Mucosa of rectum (tissue), 2 donors: ENCODE data around the gene BRINP3.

Experiments
- H3K27ac ChIP-seq, 2 donors: one replicate each; pipeline ENCODE4 v1.7.0; 2013; ENCODE audit warnings: inconsistent platforms in 2 of 2, low read depth in 2 of 2, low read length in 2 of 2
- H3K27me3 ChIP-seq, 2 donors: one replicate each; pipeline ENCODE4 v1.7.0; 2013; ENCODE audit warnings: low read length in 2 of 2; ENCODE audit not compliant: control insufficient read depth in 2 of 2, insufficient read depth in 2 of 2
- H3K36me3 ChIP-seq, 2 donors: one replicate each; pipeline ENCODE4 v1.7.0; 2013; ENCODE audit warnings: low read length in 2 of 2; ENCODE audit not compliant: control insufficient read depth in 2 of 2, insufficient read depth in 2 of 2
- H3K4me1 ChIP-seq, 2 donors: one replicate each; pipeline ENCODE4 v1.7.0; 2013; ENCODE audit warnings: low read length in 2 of 2, mild to moderate bottlenecking in 1 of 2; ENCODE audit not compliant: control insufficient read depth in 2 of 2, insufficient read depth in 2 of 2
- H3K4me3 ChIP-seq, 2 donors: one replicate each; pipeline ENCODE4 v1.7.0; 2013; ENCODE audit warnings: low read length in 2 of 2
- H3K9ac ChIP-seq, 2 donors: one replicate each; pipeline ENCODE4 v1.7.0; 2013; ENCODE audit warnings: low read length in 2 of 2, low read depth in 1 of 2, mild to moderate bottlenecking in 1 of 2
- H3K9me3 ChIP-seq, 2 donors: one replicate each; pipeline ENCODE4 v1.7.0; 2013; ENCODE audit warnings: low read length in 2 of 2; ENCODE audit not compliant: control insufficient read depth in 2 of 2
- donor health status: healthy.
- donor health status: Normal muscosa, but diverticular disease.

BRINP3 gene

DNA sequence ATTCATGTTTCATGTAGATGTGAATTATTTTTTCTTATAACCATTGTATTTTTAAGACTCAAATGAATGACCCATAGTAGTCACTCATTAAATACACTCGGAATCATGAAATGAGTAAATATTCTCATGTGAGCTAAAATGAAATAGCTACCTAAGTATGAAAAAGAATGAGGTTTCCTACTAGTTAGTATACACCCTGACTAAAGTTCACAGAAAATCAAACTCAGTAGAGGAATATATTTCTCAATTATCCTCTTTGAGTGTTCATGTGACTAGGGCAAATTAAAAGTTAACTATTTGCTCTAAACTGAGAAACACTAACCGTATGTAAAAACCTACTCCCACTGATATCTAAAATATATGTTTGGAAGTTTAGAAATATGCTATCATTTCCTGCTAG, 187.8 kb downstream of the BRINP3 start:
- no peak overlapping the region for H3K27ac ChIP-seq
- H3K4me1 ChIP-seq, result no peaks in the 10 kb centered on the region
- no peak overlapping the region for H3K9ac ChIP-seq
- H3K9me3 ChIP-seq, result no peaks in the 10 kb centered on the region
- H3K36me3 ChIP-seq, result no peaks in the 10 kb centered on the region
- H3K4me3 ChIP-seq, result no peak overlapping the region
- H3K27me3 ChIP-seq, result no peaks in the 10 kb centered on the region

DNA sequence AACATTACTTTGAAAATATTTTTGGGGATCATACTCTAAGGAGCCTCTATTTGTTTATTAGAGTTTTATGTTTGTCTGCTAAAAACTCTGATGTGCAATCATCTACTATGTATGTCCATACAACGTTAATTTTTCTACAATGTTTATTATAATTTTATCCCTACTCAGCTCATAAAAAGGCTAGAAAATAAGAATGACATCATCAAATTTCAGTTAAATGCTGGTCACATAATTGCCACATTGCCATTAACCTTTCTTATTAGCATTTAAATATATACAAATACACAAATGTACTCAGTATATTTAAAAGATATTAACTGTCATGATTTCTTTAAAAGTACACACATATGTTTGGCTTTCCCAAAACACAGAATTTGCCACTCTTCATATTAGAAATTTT, 191.6 kb downstream of the BRINP3 start:
- no peaks in the 10 kb centered on the region for H3K36me3 ChIP-seq
- H3K4me3 ChIP-seq, result no peak overlapping the region
- no peaks in the 10 kb centered on the region for H3K9me3 ChIP-seq
- H3K27ac ChIP-seq, result no peak overlapping the region
- H3K27me3 ChIP-seq, result no peaks in the 10 kb centered on the region
- H3K4me1 ChIP-seq, result no peaks in the 10 kb centered on the region
- H3K9ac ChIP-seq, result no peak overlapping the region

DNA sequence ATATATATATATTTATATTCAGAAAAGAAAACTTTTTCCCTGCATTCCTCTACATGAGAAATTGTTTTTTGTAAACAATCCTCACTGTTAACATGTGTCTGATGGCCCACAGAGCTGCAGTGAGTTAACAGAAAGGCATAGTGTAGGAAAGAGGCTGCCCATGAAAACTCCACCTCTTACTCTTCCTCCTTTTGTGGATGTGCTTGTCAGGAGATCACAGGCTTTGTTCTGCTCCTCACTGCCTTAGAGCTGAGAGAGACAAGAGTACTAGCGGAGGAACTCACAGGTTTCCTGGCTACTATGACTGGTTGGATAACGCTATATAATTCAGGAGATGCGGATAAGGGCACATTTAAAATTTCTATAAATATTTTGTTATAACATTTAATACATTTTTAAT, 200.6 kb downstream of the BRINP3 start:
- Histone ChIP-seq H3K9me3 (no peaks in the 10 kb centered on the region), H3K27me3 (no peaks in the 10 kb centered on the region), H3K36me3 (no peaks in the 10 kb centered on the region), H3K4me1 (no peaks in the 10 kb centered on the region), H3K4me3 (no peak overlapping the region), H3K9ac (no peak overlapping the region), H3K27ac (no peak overlapping the region)

DNA sequence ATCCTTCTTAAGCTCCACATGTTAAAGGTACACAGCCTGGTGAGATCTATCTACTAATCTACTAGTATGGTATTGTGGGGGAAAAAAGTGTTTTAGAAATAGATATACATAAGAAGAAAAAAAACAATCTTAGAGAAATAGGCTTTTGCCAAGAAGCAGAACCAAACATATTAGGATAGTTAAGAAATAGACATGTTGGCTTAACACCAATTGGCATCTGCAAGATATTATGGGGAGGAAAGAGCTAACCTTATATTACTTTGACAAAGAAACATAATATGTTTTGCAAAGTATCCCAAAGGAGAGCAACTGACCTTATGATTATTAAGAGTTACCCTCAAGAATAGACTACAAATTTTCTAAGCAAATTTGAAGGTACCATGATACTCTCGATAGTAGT, 202.9 kb downstream of the BRINP3 start:
- H3K9me3 ChIP-seq, result no peaks in the 10 kb centered on the region
- no peaks in the 10 kb centered on the region for H3K4me1 ChIP-seq
- no peak overlapping the region for H3K27ac ChIP-seq
- H3K27me3 ChIP-seq, result no peaks in the 10 kb centered on the region
- no peak overlapping the region for H3K4me3 ChIP-seq
- H3K9ac ChIP-seq, result no peak overlapping the region
- no peaks in the 10 kb centered on the region for H3K36me3 ChIP-seq

DNA sequence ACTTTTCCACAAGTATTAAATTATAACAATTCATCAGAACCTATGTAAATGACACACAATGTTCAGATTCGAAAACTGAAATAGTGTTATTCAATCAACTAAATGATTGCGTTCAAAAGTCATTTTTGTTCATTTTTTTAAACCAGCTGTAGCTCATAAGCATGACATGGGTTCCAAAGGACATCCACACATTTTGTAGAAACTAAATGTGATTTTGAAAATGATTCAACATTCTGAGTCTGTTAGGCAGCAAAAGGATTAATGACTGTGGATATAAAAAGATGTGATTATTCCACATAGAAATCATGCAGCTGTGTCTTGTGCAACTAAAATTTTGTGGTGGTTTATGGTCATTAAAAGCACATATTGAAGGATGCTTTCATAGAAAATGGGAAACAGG, 204.5 kb downstream of the BRINP3 start:
- no peaks in the 10 kb centered on the region for H3K9me3 ChIP-seq
- H3K27me3 ChIP-seq, result no peaks in the 10 kb centered on the region
- no peaks in the 10 kb centered on the region for H3K36me3 ChIP-seq
- H3K4me1 ChIP-seq, result no peaks in the 10 kb centered on the region
- H3K27ac ChIP-seq, result no peak overlapping the region
- H3K9ac ChIP-seq, result no peak overlapping the region
- no peak overlapping the region for H3K4me3 ChIP-seq

DNA sequence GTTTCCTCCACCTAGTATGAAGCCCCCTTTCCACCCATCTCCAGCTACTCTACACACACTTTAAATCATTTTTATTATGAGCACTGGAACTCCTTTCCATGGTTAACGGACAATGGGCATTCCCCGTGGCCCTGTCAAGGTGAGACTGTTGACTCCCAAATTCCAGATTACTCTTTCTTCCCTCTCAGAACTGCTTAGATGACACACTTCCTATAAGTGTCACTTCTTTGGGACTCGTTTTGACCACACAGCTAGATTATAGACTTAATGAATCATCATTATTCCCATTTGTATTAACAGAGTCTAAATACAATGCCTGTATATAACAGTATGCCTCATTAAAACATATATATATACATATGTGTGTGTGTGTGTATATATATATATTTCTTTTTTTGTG, 215.1 kb downstream of the BRINP3 start:
- Histone ChIP-seq H3K27ac (no peak overlapping the region), H3K4me3 (no peak overlapping the region), H3K9ac (no peak overlapping the region), H3K27me3 (no peaks in the 10 kb centered on the region), H3K9me3 (no peaks in the 10 kb centered on the region), H3K4me1 (no peaks in the 10 kb centered on the region), H3K36me3 (no peaks in the 10 kb centered on the region)

DNA sequence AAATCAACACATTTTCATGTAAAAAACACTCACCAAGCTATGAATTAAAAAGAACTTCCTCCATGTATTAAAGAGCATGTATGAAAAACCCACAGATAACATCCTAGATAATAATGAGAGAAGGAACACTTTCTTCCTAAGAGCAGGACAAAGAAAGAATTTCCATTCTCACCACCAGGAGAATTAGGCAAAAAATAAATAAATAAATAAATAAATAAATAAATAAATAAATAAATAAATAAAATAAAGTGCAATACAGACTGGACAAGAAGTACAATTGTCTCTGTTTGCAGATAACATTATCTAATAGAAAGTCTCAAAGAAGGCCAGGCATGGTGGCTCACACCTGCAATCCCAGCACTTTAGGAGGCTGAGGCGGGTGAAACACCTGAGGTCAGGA, 218.2 kb downstream of the BRINP3 start:
- H3K27me3 ChIP-seq, result no peaks in the 10 kb centered on the region
- no peaks in the 10 kb centered on the region for H3K36me3 ChIP-seq
- no peak overlapping the region for H3K4me3 ChIP-seq
- no peak overlapping the region for H3K27ac ChIP-seq
- no peak overlapping the region for H3K9ac ChIP-seq
- H3K4me1 ChIP-seq, result no peaks in the 10 kb centered on the region
- no peaks in the 10 kb centered on the region for H3K9me3 ChIP-seq

DNA sequence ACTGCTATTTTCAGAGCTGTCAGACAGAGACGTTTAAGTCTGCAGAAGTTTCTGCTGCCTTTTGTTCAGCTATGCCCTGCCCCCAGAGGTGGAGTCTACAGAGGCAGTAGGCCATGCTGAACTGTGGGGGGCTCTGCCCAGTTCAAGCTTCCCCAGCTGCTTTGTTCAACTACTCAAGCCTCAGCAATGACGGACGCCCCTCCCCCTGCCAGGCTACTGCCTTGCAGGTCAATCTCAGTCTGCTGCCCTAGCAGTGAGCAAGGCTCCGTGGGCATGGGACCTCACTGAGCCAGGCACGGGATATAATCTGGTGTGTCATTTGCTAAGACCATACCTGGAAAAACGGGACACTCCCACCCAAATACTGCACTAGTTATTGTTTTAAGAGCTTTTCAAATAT, 219.7 kb downstream of the BRINP3 start:
- no peaks in the 10 kb centered on the region for H3K27me3 ChIP-seq
- H3K27ac ChIP-seq, result no peak overlapping the region
- H3K36me3 ChIP-seq, result no peaks in the 10 kb centered on the region
- H3K9ac ChIP-seq, result no peak overlapping the region
- H3K9me3 ChIP-seq, result no peaks in the 10 kb centered on the region
- no peaks in the 10 kb centered on the region for H3K4me1 ChIP-seq
- no peak overlapping the region for H3K4me3 ChIP-seq

DNA sequence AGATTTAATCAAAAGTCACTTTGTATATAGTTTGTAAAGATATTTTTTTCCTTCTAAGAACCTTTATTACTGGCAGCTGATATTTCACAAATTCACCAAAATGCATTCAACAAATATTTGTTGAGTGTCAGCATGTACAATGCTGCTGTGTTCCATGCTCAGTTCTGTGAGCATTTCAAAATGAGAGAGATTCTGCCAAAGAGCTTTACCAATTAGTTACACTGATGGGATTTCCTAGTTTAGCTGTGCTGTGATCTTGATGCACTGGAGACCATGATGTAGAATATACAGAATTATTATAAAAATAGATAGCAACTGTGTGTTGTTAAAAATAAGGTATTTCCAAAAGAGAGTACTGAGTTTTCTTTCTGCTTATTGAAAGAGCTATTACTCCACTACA, 225.6 kb downstream of the BRINP3 start:
- no peaks in the 10 kb centered on the region for H3K9me3 ChIP-seq
- no peaks in the 10 kb centered on the region for H3K27me3 ChIP-seq
- H3K4me1 ChIP-seq, result no peaks in the 10 kb centered on the region
- no peak overlapping the region for H3K9ac ChIP-seq
- no peak overlapping the region for H3K27ac ChIP-seq
- no peak overlapping the region for H3K4me3 ChIP-seq
- no peaks in the 10 kb centered on the region for H3K36me3 ChIP-seq

DNA sequence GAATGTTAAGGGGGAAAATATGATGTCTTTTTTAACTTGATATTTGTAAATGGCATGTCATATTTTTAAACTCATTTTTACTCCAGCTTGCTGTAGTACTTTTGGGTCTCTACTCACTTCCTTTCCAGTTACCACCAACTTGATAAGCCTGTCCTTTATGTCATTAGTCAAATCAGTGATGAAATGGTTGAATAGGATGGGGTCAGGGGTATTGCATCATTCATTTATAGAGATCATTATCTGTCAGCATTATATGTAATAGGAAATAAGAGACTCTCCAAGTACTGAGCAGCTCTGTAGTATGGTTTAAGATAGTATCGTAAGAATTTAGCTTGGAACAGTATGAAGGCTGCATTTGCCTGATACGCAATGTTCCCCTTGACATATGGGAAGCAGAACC, 227.3 kb downstream of the BRINP3 start:
- no peak overlapping the region for H3K4me3 ChIP-seq
- H3K36me3 ChIP-seq, result no peaks in the 10 kb centered on the region
- no peaks in the 10 kb centered on the region for H3K9me3 ChIP-seq

DNA sequence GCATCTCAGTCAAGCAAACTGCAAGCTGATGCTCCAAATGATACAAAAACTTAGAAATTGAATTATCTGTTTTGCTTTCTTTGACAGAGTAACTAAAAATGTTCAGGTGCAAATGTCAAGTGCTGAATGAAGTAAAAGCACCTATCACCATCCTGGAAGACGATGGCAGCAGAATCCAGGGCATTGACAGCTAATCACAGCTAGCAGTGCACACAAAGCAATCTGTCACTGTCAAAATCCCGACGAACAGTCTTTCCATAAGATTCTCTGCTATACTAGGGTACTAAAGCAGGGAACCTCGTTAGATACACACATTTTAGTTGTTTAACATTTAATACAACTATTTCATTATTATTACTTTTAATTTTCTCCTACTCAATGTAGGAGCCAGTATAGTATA, 233.3 kb downstream of the BRINP3 start:
- Histone ChIP-seq H3K9me3 (no peaks in the 10 kb centered on the region), H3K36me3 (no peaks in the 10 kb centered on the region), H3K4me1 (no peaks in the 10 kb centered on the region), H3K4me3 (no peak overlapping the region), H3K27me3 (no peaks in the 10 kb centered on the region), H3K9ac (no peak overlapping the region), H3K27ac (no peak overlapping the region)

More for the DNA sequence above, 227.3 kb downstream of the BRINP3 start:
- no peak overlapping the region for H3K9ac ChIP-seq
- H3K27me3 ChIP-seq, result no peaks in the 10 kb centered on the region
- H3K4me1 ChIP-seq, result no peaks in the 10 kb centered on the region
- H3K27ac ChIP-seq, result no peak overlapping the region
